IPS-18c (cell line): ENCODE results near the gene MED25.

Experiments
- H3K4me3 ChIP-seq: 2 replicates; pipeline ENCODE4 v1.7.0; 2013; ENCODE audit warnings: low read depth, mild to moderate bottlenecking, low read length, moderate library complexity; ENCODE audit not compliant: insufficient read depth
- H3K9me3 ChIP-seq: one replicate; pipeline ENCODE4 v1.6.1; 2013; ENCODE audit warnings: mild to moderate bottlenecking, low read length, moderate library complexity; ENCODE audit not compliant: control insufficient read depth, insufficient read depth

Gene MED25

DNA sequence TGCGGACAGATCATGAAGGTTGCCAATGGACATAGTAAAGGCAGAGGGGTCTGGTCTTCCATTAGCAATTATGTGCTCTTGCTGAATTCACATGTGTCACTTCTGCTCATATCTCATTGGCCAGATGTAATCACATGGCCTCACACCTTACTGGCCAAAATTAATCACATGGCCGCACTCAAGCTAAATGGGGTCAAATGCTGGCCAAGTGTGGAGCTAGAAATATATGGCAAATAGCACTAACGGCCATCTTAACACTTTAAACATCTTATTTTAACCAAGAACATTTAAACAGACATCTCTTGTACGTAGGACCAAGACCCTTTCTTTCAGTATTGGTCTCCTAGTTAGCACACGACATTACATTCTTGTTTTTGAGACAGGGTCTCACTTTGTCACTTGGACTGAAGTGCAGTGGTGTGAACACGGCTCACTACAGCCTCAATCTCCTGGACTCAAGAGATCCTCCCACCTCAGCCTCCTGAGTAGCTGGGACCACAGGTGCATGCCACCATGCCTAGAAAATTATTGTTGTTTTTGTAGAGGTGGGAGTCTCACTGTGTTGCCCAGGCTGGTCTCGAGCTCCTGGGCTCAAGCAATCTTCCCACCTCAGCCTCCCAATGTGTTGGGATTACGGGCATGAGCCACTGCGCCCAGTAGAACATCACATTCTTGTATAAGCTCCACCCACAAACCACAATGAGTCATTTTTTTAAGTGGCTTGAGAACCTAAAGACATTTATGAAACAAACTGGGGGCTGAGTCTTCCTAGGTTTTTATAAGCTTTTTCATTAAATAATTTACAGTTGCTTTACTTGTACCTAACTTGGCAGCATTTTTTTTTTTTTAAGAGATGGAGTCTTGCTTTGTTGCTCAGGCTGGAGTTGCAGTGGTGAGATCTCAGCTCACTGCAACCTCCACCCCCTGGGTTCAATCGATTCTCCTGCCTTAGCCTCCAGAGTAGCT, 29.9 kb downstream of the MED25 start:
- H3K4me3 ChIP-seq = no peak overlapping the region
- no peaks in the 10 kb centered on the region for H3K9me3 ChIP-seq

DNA sequence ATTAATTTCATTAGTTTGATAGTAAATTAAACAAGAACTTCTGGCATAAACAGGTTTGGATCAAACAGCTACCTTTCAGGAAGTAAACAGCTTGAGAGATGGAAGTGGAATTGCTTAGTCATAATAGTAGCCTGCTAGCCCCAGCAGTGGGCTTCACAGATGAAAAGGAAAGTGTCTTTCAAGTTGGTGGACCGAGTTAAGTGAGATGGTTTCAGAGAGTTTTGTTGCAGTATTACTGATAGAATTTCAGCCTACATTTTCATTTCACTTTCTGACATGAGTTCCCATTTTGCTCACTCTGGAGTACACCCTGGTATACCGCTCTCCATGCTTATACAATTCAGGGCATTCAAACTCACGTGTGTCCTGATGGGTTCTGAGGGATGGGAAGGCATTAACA, 30.8 kb downstream of the MED25 start:
- no peak overlapping the region for H3K4me3 ChIP-seq

DNA sequence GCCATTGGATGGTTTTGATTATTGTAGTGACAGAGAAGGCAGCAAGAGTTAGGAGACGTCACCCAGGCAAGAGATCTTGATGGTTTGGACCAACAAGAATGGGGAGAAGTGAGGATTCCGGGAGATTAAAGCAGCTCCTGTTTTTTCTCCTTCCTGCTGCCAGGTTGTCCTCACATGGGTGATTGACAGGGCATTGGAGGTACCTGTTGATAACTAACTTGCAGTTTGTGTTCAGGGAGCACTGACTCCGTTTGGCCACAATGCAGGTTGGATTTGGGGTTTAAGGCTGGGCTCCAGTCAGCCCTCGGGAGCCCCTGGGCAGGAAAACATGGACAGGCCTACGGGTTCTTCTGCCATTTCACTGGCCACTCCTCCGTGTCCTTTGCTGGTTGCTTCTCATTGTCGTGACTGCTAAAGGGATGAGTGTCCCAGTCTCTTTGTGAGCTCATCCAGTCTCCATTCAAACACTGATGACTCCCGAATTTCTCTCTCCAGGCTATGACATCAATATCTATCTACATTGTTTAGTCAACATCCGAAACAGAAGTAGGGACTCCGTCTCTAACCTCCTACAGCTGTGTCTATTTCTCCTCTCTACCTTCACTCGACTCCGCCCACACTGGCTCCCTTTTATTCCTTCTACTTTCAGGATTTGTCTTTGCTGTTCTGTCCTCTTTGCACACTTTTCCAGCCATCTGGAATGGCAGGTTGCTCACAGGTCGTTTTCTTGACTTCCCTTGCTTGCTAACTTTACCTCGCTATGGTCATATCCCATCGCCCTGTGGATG, 31.5 kb downstream of the MED25 start:
- H3K4me3 ChIP-seq = peak overlapping the region; percentile 94; the same call in 1 of the 2 replicates
- no peaks in the 10 kb centered on the region for H3K9me3 ChIP-seq

More for the DNA sequence above, 30.8 kb downstream of the MED25 start:
- H3K9me3 ChIP-seq = no peaks in the 10 kb centered on the region

- H3K4me3 ChIP-seq = peak overlapping the region; percentile 94; the same call in 1 of the 2 replicates
- no peaks in the 10 kb centered on the region for H3K9me3 ChIP-seq
These were observed 32.1 kb downstream of the MED25 start for GRCh38 chr19:49850221-49850486.

DNA sequence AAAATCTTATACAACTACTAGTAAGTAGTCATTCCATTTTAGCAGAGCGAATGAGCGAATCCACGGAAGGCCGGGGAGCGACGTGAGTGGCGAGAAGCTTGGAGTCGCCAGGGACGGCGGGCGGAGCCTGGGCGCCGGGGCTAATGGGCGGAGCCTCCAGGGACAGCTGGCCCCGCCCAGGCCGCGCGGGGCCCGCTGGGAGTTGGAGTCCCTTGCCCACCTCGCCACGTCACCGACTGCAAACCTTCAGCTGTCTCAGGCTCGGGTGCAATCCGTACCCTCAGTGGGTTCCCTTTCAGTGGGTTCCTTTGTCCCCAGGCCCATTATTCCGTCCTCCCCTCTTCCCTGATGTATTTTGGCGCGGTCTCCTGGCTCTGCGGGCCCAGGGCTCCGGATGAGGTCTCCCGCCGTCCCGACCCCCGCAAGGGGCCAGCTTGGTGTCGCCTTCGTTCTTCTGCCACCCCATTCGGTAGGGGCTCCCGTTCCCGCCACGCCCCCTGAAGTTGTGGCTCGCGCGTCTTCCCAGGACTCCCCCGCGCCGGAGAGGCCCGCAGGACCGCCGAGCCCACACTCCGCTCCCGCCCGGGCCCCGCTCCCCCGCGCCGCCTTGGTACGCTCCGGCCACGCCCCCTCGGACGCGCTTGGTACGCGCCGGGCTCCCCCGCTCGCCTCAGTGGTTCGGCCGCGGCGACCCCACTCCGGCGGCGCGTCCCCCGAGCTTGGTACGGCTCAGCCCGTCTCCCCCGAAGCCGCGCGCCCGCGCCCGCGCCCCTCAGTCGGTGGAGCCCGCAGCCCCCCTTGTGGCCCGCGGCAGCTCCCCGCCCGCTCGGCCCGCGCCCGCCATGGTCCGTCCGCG, 32.6 kb downstream of the MED25 start, which contains the start of gene PTOV1:
TSS of gene PTOV1 (plus strand) at position 673 of the 856 bp plus-strand sequence.
- no peaks in the 10 kb centered on the region for H3K9me3 ChIP-seq
- peak within 1 kb of the TSS; percentile 94 for H3K4me3 ChIP-seq

DNA sequence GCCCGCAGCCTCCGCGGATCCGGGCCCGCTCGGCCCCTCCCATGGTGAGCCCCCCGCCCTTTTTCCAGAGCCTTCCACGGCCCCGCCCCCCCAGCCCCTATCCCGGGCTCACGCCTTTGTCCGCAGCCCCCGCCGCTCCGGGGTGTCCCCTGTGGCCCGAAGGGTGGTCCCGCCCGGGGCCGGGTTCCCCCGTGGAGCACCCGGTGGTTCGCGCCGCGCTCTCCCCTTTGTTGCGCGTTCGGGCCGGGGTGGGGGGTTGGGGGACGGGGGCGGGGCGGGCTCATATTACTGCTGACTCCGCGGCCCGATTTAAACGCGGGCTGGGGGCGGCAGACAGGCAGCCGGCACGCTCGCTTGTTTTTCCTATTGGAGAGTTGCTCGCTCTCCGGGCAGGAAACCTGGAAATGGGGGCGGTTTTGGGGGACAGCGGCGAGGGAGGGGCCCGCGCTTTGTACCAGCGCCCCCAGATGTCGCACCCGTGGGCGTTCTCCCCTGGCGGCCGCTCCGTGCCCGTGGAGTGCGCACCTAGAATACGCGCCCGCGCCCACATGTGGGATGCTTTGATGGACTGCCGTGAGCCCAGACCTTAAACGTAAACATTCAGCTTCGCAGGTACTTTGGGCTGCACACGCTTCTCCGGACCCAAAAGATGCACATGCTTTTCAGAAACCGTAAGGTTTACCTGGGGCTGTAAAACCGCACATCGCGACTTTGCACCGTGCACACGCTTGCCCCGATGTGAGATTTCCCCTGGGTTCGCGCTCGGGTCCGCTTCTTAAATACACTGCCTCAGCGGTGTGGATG, 33.6 kb downstream of the MED25 start:
- peak overlapping the region; percentile 94 for H3K4me3 ChIP-seq
- H3K9me3 ChIP-seq = no peaks in the 10 kb centered on the region

DNA sequence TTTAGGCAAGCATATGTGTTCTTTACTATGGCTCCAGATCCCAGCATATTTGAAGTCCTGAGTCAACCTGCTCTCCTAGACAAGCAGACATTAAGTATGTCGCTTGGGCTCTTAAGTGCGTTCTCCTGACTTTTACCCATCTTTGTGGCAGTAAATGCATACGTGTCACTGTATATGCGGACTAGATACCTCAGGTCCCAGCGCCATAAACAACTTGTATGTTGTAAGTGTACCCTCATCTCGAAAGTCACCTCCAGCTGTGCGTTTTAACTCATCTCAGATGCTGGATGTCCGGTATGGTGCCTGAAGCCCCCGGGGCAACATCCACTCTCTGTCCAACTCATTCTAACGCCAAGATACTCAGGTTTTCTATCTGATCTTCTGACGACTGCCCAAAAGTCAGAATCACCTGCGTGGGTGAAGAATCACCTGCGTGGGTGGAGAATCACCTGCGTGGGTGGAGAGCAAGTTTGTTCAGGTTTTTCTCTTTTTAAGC, 34.6 kb downstream of the MED25 start:
- Histone ChIP-seq H3K9me3 (no peaks in the 10 kb centered on the region), H3K4me3 (peak overlapping the region; percentile 94; the same call in 1 of the 2 replicates)

DNA sequence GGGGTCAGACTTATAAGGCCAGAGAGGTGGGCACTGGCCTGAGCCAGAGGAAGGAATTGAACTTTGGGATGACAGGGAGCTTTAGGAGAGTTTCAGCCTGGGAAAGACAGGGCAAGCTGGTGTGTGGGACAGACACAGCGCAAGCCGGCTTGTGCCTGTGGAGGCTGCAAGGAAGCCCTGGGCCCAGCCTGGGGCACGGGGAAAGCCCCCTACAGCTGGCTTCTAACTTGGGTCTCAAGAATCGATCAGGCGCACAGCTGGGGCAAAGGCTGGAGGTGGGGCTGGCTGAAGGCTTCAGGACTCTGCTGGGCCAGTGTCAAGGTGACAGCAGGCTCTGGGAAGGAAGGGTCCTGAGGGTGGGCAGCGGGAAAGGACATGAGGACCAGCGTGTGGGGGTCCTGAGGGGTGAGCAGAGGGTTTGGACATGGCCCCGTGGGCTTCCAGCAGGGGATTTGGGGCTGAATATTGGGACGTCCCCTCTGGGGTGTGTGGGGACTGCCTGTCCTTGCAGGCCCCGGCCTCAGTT, 35.8 kb downstream of the MED25 start:
- Histone ChIP-seq H3K9me3 (no peaks in the 10 kb centered on the region), H3K4me3 (no peak overlapping the region)

DNA sequence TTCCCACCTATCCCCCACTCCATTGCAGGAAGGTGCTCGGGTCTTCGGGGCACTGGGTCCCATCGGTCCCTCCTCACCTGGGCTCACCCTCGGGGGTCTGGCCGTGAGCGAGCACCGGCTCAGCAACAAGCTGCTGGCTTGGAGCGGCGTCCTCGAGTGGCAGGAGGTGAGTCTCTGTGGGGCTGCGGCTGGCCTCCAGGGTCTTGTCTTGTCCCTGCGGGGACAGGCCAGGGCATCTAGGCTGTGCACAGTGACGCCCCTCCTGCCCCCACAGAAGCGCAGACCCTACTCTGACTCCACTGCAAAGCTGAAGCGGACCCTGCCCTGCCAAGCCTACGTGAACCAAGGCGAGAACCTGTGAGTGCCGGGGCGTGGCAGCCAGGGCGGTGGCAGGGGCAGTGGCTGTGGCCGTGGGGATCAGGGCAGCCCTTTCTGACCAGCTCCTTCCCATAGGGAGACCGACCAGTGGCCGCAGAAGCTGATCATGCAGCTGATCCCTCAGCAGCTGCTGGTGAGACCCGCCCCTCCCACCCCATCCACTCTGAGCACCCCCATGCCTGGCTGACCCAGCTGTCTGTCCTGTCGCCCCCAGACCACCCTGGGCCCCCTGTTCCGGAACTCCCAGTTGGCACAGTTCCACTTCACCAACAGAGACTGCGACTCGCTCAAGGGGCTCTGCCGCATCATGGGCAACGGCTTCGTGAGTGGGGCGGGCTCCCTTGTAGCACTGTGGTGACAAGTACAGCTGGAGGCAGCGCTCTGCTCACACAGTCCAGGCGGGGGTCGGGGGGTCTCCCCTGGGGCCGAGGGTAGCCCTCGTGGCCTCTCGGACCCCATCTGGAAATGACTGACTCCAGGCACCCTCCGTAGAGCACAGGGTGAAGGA, 36.5 kb downstream of the MED25 start:
- Histone ChIP-seq H3K9me3 (no peaks in the 10 kb centered on the region), H3K4me3 (no peak overlapping the region)

DNA sequence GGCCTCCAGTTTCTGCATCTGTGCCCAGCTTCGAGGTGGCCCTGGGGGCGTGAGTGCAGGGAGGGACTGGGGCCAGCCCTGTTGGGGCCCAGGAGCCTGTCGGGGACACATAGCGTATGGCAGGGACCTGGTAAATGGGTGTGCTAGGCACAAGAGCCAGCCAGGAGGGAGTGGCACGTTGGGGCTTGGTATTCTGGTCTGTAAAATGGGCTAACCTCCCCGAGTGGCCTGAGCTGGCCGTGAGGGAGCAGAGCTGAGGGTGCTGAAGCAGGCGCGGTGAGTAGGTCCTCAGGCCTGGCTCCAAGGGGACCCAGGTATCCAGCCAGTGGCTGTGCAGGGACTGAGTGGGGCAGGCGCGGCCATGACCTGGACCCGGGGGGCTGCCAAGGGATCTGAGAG, 37.2 kb downstream of the MED25 start:
- H3K4me3 ChIP-seq = no peak overlapping the region
- no peaks in the 10 kb centered on the region for H3K9me3 ChIP-seq

DNA sequence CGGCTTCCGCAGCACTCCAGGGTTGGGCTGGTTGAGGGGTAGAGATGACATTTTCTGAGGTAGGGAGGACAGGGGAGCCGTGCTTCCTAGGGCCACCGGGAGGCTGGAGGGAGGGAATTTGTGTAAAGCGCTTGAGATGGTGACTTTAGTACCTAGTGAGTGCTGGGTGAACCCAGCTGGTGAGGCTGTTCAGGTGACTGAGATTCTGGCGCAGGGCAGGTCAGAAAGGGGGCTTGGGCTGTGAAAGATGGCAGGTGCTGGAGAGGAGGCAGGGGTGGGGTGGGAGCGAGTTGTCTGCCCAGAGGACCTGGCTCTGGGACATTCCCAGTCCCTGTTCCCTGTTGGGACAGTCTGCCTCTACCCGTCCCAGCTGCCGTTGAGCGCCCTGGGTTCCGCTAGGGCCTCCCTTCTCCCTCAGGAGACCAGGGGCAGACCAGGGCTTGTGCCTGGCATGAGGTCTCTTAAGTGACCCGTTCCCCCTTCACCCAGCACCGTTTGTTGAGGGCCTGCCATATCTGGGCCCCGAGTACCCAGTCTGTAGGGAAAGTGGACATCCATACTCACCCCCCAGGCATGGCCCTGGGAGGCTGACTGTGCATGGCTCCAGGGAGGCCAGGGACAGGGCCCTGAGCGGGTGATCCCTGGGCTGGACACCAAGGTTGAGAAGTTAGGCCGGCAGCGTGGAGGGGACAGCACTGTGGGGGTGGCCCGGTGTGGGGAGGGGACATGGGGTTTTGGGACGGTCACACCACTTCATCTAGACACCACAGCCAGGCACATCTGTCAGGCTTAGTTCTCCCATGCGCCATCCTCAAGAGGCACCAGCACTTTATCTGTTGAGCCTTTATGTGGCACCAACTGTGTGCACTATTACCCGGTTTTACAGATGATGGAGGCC, 37.8 kb downstream of the MED25 start:
- Histone ChIP-seq H3K4me3 (no peak overlapping the region), H3K9me3 (no peaks in the 10 kb centered on the region)

GRCh38 chr19:49856574-49857021, 38.5 kb downstream of the MED25 start:
- no peaks in the 10 kb centered on the region for H3K9me3 ChIP-seq
- no peak overlapping the region for H3K4me3 ChIP-seq

- no peaks in the 10 kb centered on the region for H3K9me3 ChIP-seq
- H3K4me3 ChIP-seq = no peak overlapping the region
These were observed 39.2 kb downstream of the MED25 start for GRCh38 chr19:49857061-49857837.

- no peak overlapping the region for H3K4me3 ChIP-seq
These were observed 39.7 kb downstream of the MED25 start for GRCh38 chr19:49857838-49858087.

More at GRCh38 chr19:49857838-49858087, 39.7 kb downstream of the MED25 start:
- H3K9me3 ChIP-seq = no peaks in the 10 kb centered on the region
